ENCODE data around the gene SP110.

The SP110 gene

DNA sequence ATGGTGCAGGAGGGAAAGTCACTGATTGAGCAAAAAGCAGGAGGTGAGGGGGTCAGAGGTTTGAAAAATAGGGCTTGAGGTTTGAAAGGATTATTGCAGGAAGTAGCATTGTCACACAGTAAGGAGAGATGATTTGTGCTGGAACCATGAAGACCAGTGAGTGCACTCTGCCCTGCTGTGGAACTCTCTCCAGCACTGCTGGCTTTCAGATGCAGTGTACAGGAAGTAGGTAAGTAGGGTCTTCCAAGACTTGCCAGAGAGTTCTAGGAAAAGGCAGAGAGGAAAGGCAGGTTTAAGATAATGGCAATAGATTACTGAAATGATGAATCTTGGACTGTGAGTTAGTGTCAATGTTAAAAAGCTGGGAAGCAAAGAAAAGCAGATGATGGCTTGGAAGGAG, 11.2 kb downstream of the SP110 start:
- no peak for DNase-seq (ENCODE audit: extremely low read depth, low read depth)
- TF ChIP-seq, protein P1, sequence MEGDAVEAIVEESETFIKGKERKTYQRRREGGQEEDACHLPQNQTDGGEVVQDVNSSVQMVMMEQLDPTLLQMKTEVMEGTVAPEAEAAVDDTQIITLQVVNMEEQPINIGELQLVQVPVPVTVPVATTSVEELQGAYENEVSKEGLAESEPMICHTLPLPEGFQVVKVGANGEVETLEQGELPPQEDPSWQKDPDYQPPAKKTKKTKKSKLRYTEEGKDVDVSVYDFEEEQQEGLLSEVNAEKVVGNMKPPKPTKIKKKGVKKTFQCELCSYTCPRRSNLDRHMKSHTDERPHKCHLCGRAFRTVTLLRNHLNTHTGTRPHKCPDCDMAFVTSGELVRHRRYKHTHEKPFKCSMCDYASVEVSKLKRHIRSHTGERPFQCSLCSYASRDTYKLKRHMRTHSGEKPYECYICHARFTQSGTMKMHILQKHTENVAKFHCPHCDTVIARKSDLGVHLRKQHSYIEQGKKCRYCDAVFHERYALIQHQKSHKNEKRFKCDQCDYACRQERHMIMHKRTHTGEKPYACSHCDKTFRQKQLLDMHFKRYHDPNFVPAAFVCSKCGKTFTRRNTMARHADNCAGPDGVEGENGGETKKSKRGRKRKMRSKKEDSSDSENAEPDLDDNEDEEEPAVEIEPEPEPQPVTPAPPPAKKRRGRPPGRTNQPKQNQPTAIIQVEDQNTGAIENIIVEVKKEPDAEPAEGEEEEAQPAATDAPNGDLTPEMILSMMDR (IDR thresholded peaks at IDR 0.05; ENCODE audit: low read depth, low read length), result no peak

DNA sequence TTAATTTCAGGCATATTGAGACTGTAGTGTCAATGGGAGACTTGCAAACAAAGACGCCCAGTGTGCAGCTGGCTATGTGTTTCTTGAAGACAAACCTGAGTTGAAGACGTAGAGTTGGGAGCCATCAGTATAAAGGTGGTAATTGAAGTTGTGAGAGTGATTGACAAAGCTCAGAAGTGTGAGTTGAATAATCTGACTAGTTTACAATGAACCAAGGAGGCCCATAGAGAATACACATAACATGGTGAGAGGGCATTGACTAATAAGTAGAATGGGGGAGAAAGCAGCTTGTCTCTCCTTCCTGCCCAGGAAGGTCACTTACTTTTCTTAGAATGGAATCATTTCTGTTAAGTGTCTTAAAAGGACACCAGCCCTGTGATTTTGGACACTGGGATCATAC, 14.1 kb downstream of the SP110 start:
- TF ChIP-seq, protein P1 (IDR thresholded peaks at IDR 0.05; ENCODE audit: low read depth, low read length), result no peak
- DNase-seq (ENCODE audit: extremely low read depth, low read depth), result no peak

DNA sequence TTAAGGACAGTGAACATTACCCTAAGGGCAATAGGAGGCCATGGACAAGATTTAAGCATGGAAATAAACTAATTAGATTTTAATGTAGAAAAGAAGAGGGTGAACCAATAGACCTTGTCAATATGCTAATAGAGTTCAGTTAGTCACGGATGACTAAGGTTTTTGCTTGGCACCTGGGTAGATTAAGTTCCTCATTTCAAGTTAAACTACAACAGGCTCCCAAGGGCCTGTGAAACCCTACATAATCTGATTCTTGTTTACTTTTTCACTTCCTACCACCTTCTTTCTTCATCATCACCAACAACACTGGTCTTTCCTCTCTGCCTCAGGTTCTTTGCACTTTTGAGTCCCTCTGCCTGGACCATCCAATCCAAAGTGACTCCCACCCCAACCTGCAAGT, 14.8 kb downstream of the SP110 start:
- TF ChIP-seq, protein P1 (IDR thresholded peaks at IDR 0.05; ENCODE audit: low read depth, low read length), result no peak
- no peak for DNase-seq (ENCODE audit: extremely low read depth, low read depth)

DNA sequence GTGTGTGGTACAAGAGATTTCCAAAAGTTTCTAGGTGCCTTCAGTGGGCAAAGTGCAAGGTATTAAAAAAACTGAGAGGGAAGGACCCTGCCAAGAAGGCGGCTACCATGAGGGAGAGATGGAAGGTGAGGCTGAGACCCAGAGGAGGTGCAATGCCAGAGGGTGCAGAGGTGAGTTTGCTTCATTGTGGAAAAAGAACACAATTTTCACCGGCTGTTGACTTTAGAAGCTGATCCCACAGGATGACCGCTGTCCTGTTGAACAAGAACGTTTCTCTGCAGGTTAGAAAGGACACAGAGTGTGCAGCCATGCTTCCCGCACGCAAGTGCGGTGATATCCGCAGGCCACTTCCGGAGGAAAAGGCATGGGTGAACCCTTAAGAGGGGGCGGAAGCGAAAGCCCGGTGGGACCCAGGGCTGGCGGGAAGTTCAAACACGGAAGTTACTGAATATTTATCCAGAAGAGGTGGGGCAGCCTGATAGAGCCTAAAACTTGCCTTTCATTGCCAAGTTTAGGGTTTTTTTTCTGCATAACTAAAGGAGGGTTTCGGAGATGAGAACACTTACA, 16.6 kb downstream of the SP110 start:
- TF ChIP-seq, protein P1 (IDR thresholded peaks at IDR 0.05; ENCODE audit: low read depth, low read length), result no peak
- no peak for DNase-seq (ENCODE audit: extremely low read depth, low read depth)

DNA sequence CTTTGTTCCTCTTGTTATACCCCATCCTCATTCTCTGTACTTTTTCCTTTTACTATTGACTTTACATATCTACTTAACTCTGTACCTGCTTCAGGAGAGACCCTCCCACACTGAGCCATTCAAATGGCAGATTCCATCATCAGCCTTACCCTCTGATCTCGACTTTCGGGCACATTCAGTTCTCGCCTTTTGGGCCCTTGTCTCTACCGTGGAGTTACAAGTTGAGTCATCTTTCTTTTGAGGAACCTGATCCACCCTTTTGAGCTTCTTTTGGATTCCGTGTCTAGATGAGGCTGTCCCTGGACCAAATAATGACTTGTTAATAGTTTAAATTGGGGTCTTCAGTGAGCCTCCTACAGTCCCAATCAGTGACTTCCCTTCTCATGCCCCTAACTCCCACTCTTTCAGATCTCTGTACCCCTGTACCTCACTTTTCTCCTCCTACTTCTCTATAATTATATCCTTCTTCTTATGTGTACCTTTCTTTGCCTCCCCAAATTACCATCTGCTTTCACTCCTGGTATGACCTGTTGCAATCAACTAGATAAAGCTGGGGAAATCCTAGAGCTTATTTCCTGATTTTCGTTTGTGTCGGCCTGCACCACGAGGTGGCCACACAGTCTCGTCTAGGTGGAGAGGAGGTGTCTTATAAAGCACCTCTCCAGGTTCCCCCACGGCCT, 17.2 kb downstream of the SP110 start:
- TF ChIP-seq, protein P1 (IDR thresholded peaks at IDR 0.05; ENCODE audit: low read depth, low read length), result no peak
- no peak for DNase-seq (ENCODE audit: extremely low read depth, low read depth)

DNA sequence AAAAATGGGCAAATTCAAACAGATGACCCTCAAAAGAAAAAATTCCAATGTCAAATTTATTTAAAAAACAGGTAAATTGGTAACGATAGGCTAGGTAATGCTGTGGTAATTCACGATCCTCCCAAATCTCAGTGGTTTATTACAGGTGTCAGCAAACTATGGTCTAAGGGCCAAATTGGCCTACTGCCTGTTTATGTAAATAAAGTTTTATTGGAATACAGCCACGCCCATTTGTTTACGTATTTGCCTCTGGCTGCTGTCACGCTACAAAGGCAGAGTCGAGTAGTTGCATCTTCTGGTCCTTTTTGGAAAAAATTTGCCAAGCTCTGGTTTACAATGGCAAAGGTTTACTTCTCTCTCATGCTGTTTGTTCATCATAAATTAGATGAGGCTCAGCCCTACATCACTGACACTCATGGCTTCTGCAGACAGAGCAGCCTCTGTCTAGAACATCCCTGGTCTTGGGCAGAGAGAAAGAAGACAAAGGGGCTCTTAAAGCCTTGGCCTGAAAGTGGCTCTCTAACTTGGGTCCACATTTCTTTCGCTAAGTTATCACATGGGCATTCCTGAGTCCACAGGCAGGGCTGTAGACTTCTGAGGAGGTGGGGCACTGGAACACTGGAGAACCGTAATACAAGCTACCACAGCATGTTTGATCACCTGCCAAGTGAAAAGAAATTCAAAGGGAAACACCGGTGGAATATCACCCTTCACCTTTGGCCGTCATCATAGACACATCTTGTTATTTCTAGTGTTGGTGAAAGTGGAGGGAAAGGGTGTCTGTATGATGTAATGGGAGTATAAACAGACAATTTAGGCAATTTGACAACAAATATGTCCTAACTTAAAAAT, 34.8 kb downstream of the SP110 start:
- DNase-seq (ENCODE audit: extremely low read depth, low read depth), result no peak
- TF ChIP-seq, protein P1 (IDR thresholded peaks at IDR 0.05; ENCODE audit: low read depth, low read length), result no peak

DNA sequence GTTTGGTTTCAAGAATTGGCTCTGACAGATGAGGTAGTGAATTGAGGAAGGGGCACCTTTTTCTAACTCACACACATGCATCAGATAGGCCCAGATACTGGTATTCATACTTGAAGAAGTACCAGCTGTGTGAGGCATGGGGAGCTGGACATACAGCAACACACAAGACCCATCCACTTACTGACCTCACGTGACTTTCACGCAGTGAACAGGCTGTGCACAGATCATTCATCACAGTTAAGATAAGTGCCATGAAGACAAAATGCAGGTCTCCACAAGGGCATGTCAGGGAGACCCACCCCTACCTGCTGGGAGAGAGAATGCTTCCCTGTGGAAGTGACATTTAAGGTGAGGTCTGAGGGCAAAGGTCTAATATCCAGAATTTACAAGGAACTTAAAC, 38.6 kb downstream of the SP110 start:
- no peak for DNase-seq (ENCODE audit: extremely low read depth, low read depth)
- TF ChIP-seq, protein P1 (IDR thresholded peaks at IDR 0.05; ENCODE audit: low read depth, low read length), result no peak

Measured in AG09319 (cell line).